NAMALWA (cell line): ENCODE data around the gene PPP2R5C.

Experiments
- DNase-seq: peaks from one replicate; pipeline ENCODE4 v3.0.0-alpha.2; 2015; ENCODE audit warnings: low spot score

Gene PPP2R5C

GRCh38 chr14:101950100-101950499, 188.6 kb downstream of the PPP2R5C start:
- peak; percentile 41 for DNase-seq

GRCh38 chr14:101950516-101951215, 189.2 kb downstream of the PPP2R5C start:
- DNase-seq, result no peak

- DNase-seq, result no peak
Measured at GRCh38 chr14:101953151-101953550, 191.6 kb downstream of the PPP2R5C start.

- no peak for DNase-seq
Measured at GRCh38 chr14:101954501-101954900, 193.0 kb downstream of the PPP2R5C start.

- no peak for DNase-seq
Measured at GRCh38 chr14:101955695-101956161, 194.2 kb downstream of the PPP2R5C start.

GRCh38 chr14:101956179-101956885, 194.8 kb downstream of the PPP2R5C start:
- DNase-seq, result no peak

- no peak for DNase-seq
Measured at GRCh38 chr14:101957406-101958234, 196.1 kb downstream of the PPP2R5C start.

- no peak for DNase-seq
Measured at GRCh38 chr14:101958418-101959180, 197.1 kb downstream of the PPP2R5C start.

GRCh38 chr14:101959277-101959676, 197.8 kb downstream of the PPP2R5C start:
- DNase-seq, result no peak

- DNase-seq, result peak; percentile 70
Measured at GRCh38 chr14:101960225-101960624, 198.7 kb downstream of the PPP2R5C start.

- DNase-seq, result peak; percentile 87
Measured at GRCh38 chr14:101961011-101961721, 199.7 kb downstream of the PPP2R5C start.

- DNase-seq, result no peak
Measured at GRCh38 chr14:101961746-101962502, 200.4 kb downstream of the PPP2R5C start.

- DNase-seq, result no peak
Measured at GRCh38 chr14:101962503-101962874, 201.0 kb downstream of the PPP2R5C start.

GRCh38 chr14:101963052-101963451, 201.5 kb downstream of the PPP2R5C start:
- no peak for DNase-seq

GRCh38 chr14:101963656-101964296, 202.3 kb downstream of the PPP2R5C start:
- DNase-seq, result no peak

- DNase-seq, result peak; percentile 92
Measured at GRCh38 chr14:101964297-101965180, 203.0 kb downstream of the PPP2R5C start, which contains the start of gene DYNC1H1. DYNC1H1 (plus strand) TSS chr14:101964573; CDS start chr14:101964692, 119 bp downstream.

- peak; percentile 69 for DNase-seq
Measured at GRCh38 chr14:101965181-101965544, 203.7 kb downstream of the PPP2R5C start.

GRCh38 chr14:101965770-101966722, 204.5 kb downstream of the PPP2R5C start:
- peak; percentile 56 for DNase-seq
